Glomerular endothelial cell (primary cell): ENCODE results near the gene DKKL1. TPM values are rescaled to one million over a fixed set of nuclear protein-coding genes. Genes with fewer than 3 reads are reported as not detected.

Experiments
- DNase-seq: peaks from one replicate; pipeline ENCODE4 v3.0.0-alpha.2; 2011; ENCODE audit warnings: low read depth, low spot score; ENCODE audit errors: extremely low read depth
- total RNA-seq: library from RNA; depleted of rRNA; stranded (reverse); fragments of >200 nt; gene quantifications from 2 replicates; pipeline ENCODE4 v1.2.3, GENCODE V29; 2015

Gene DKKL1
- total RNA-seq, 1 donor from 2014 or later = 1.6 TPM

GRCh38 chr19:49418511-49418910 lies 54.8 kb downstream of the DKKL1 start:
- no peak for DNase-seq

GRCh38 chr19:49419173-49419572 lies 55.5 kb downstream of the DKKL1 start:
- no peak for DNase-seq

GRCh38 chr19:49420227-49420626 lies 56.5 kb downstream of the DKKL1 start:
- DNase-seq = no peak

GRCh38 chr19:49421039-49421877 lies 57.6 kb downstream of the DKKL1 start:
- DNase-seq = no peak

- no peak for DNase-seq
Observed at GRCh38 chr19:49421878-49422202, 58.2 kb downstream of the DKKL1 start.

- DNase-seq = no peak
Observed at GRCh38 chr19:49422407-49423070, 58.9 kb downstream of the DKKL1 start.

- no peak for DNase-seq
Observed at GRCh38 chr19:49423071-49423984, 59.7 kb downstream of the DKKL1 start, which contains the start of gene PTH2. Gene PTH2 (minus strand): TSS chr19:49423441. CDS start chr19:49423339, 102 bp downstream.

GRCh38 chr19:49423985-49424303 lies 60.3 kb downstream of the DKKL1 start:
- DNase-seq = no peak

Other genes with a start within 250 kb of the DKKL1 start
- 5.4 and 7.7 TPM in 2 replicates for gene LIN7B, start 249.5 kb upstream of the DKKL1 start, total RNA-seq
- gene C19orf73, start 244.7 kb upstream of the DKKL1 start, total RNA-seq = 1.9 and 3.3 TPM in 2 replicates
- 3.8 and 4.6 TPM in 2 replicates for gene PPFIA3, start 244.3 kb upstream of the DKKL1 start, total RNA-seq
- gene HRC, start 208.5 kb upstream of the DKKL1 start, total RNA-seq = not detected in 2 replicates
- gene TRPM4, start 206.1 kb upstream of the DKKL1 start, total RNA-seq = 35.5 and 39.5 TPM in 2 replicates
- gene SLC6A16, start 38.7 kb upstream of the DKKL1 start, total RNA-seq = 1.3 and 2.3 TPM in 2 replicates
- gene CD37, start 28.5 kb upstream of the DKKL1 start, total RNA-seq = not detected in 2 replicates
- 55.2 and 58.0 TPM in 2 replicates for gene TEAD2, start 1.5 kb upstream of the DKKL1 start, total RNA-seq
- gene KASH5, start 24.4 kb downstream of the DKKL1 start, total RNA-seq = not detected in 2 replicates
- not detected in 2 replicates for gene PTH2, start 59.6 kb downstream of the DKKL1 start, total RNA-seq
- not detected in 2 replicates for gene GFY, start 61.5 kb downstream of the DKKL1 start, total RNA-seq
- not detected in 2 replicates for gene SLC17A7, start 77.7 kb downstream of the DKKL1 start, total RNA-seq
- 66.3 and 85.3 TPM in 2 replicates for gene PIH1D1, start 87.9 kb downstream of the DKKL1 start, total RNA-seq
- 50.8 and 51.3 TPM in 2 replicates for gene ALDH16A1, start 89.3 kb downstream of the DKKL1 start, total RNA-seq
- gene FLT3LG, start 110.3 kb downstream of the DKKL1 start, total RNA-seq = 3.1 and 4.4 TPM in 2 replicates
- gene RPL13A, start 123.7 kb downstream of the DKKL1 start, total RNA-seq = 1,767 and 2,462 TPM in 2 replicates
- 3,090 and 4,095 TPM in 2 replicates for gene RPS11, start 132.6 kb downstream of the DKKL1 start, total RNA-seq
- gene FCGRT, start 148.8 kb downstream of the DKKL1 start, total RNA-seq = 167 and 217 TPM in 2 replicates
- 71.5 and 95.5 TPM in 2 replicates for gene RCN3, start 164.1 kb downstream of the DKKL1 start, total RNA-seq
- gene NOSIP, start 216.7 kb downstream of the DKKL1 start, total RNA-seq = 79.9 and 91.1 TPM in 2 replicates
- 1.6 and 12.2 TPM in 2 replicates for gene PRRG2, start 217.4 kb downstream of the DKKL1 start, total RNA-seq
- 13.4 and 26.1 TPM in 2 replicates for gene PRR12, start 227.3 kb downstream of the DKKL1 start, total RNA-seq